ENCODE results near the gene RAMP1.

The RAMP1 gene

GRCh38 chr2:237877576-237878307, 18.3 kb downstream of the RAMP1 start:
- FAIRE-seq: no peak

DNA sequence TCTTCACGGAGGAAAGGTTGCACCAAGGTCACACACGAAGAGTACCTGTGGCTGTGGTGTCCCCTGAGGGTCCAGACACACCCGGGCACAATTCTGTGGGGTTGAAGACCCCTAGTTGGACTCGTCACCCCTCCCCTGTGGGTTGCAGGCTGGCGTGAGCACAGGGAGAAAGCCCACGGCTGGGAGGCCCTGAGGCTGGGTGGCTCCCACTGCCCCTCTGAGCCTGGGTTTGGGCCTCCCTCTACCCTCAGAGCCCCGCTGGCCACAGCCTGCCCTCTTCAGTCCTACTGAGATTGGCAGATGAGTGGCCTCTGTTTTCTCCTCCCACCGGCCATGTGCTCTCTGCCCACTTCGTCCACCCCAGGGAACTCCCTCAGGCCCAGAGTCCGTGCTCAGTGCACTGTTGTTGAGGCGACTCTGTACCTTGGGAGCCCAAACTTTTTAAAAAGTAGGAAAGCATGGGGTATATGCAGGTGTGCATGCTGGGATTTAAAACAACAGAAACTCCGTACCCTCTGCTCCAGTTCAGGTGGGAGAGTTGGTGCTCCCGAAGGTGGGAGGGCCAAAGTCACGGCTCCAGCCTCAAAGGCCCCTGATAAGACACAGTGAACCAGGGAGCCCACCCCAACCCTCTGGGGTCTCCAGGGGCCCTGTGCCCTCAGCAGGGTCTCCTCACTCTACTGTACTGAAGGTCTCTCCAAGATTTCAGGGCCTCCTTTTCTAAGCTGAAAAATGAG, 19.1 kb downstream of the RAMP1 start:
- FAIRE-seq: no peak

- no peak for FAIRE-seq
These were observed 19.6 kb downstream of the RAMP1 start for GRCh38 chr2:237879058-237879430.

DNA sequence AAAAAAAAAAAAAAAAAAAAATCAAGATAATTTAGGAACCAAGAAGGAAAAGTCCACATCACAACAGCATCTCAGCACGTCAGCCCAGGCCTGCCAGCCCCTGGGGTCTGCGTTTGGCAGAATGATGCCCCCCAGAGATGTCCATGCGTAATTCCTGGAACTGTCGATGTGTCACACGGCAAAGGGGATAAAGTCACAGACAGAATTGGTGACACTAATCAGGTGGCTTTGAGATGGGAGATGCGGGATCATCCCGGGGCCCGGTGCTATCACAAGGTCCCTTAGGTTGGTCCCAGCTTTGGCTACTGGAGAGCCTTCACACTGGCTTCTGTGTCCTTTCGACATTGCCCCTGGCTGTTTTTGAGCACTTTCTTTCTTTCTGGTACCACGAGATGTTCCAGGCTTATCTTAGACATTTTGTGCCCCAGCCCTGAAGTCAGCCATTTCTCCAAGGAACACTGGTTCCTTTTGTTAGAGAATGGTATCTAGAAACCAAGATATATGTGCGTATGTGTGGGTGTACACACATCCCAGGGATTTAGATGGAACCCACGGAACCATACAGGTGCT, 20.7 kb downstream of the RAMP1 start:
- no peak for FAIRE-seq

GRCh38 chr2:237882510-237883481, 23.4 kb downstream of the RAMP1 start:
- FAIRE-seq: no peak

- FAIRE-seq: no peak
These were observed 24.6 kb downstream of the RAMP1 start for GRCh38 chr2:237883951-237884446.

DNA sequence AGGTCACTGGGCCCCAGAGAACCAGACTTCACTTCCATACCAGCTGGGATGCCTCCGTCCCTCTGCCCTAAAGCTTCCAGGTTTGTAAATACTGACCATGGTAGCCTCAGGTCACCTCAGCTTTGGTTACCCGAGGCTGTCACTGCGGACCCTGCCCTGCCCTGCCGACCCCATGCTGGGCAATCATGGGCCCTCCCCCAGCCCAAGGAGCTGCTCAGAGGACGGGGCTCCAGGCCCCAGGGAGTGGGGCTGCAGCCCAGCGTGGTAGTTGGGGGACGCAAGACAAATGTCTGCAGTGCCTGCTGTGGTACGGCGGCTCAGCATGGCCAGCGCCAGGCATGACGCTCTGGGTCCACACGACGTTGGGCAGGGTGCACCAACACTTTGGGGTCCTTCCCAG, 25.3 kb downstream of the RAMP1 start:
- no peak for FAIRE-seq

DNA sequence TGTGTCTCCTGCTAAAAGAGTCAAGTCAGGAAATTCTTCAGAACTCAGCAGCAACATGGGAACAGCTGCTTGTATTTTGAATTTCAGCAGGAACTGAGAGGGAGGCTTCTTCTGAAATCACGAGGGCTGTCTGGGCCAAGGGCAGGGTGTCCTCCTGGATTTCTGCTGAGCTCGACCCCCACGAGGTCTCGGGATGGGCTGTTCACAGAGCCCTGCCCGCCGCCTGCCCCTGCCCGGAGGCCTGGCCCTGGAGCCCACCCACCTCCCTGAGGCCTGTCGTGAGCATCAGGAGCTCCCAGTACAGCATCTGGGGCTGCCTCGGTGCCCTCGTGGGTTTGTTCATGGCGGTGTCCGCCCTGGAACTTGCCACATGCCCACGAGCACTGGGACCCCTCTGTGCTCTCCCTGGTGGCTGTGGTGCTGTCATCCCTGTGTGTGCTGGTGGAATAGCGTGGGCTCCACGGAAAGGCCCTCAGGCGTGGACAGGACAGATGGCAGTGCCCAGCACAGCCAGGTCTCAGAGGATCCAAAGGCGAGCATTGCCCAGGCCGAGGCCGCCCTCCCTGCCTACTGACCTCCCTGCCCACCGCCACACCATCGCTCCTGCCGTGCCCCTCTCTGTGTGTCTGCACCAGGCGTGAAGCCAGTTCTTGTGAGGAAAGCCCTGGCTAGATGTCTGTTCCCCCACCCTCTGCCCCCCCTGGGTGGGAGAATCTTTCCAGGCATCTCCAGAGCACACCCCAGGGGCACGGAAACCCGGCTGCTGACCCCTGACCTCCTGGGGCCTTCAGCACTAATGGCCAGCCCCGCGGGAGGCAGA, 25.9 kb downstream of the RAMP1 start:
- no peak for FAIRE-seq

GRCh38 chr2:237885931-237886684, 26.7 kb downstream of the RAMP1 start:
- no peak for FAIRE-seq

DNA sequence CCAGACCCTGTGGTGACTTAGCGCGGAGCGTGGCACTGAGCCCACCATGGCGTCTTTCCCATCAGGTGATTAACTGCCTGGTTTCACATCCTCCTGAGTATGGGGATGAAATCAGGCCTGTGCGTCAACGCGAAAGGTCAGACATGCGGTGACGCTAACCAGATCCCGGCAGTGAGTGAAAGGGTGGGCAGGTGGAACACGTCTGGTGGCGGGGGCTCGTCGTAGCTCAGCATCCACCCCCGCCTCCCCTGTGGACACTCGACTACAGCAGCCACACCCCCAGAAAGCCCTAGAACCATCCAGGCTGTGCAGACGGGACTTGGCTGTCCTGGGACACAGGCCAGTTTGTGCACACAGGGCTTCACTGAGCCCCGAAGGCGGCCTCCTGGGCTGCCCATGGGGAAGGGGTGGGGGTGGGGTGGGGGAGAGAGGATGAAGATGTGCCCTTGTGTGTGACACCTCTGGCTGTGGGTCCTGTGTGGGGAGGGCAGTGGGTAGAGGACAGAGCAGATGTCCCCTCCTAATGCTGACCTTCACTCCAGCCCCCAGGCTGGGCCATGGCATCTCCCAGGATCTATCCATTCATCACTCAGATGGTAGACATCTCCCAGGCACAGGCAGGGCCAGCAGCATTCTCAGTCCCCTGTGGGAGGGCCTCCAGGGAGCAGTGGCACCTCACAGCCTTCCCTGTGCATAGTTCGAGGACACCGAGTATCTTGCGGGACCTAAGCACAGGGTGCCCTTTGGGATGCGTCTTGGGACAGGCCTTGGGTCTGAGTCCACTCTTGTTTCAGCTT, 27.5 kb downstream of the RAMP1 start:
- FAIRE-seq: no peak

DNA sequence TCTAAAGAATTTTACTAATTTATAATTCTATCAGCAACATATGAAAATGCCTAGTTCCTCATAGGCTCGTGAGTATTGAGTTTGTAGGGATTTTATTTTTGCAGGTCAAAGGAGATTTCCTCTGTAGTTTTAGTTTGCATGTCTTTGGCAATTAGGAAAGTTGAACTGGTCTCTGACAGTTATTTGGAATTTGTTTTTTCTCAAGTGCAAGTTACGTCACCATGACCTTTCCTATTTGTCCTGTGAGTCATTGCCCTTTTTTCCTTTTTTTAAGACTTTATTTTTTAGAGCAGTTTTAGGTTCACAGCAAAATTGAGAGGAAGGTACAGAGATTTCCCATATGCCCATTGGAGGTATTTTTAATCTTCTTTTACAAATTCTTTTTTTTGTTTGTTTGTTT, 29.0 kb downstream of the RAMP1 start:
- no peak for FAIRE-seq

- no peak for FAIRE-seq
These were observed 29.6 kb downstream of the RAMP1 start for GRCh38 chr2:237889016-237889415.

DNA sequence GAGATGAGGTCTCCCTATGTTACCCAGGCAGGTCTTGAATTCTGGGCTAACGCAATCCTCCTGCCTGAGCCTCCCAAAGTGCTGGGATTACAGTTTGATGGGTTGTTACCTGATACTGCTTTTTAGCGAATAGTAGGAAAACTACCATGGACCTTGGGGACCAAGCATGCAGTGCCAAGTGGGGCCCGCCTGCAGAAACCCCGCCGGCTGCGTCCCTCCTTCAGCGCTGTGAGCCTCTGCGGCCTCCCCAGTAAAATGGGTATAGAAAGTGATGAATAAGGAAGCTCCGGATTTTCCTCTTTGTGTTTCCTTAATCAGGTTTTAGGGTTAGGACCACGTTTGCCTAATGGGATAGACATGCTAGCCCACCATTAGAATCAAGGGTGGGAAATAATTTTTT, 30.4 kb downstream of the RAMP1 start:
- no peak for FAIRE-seq

DNA sequence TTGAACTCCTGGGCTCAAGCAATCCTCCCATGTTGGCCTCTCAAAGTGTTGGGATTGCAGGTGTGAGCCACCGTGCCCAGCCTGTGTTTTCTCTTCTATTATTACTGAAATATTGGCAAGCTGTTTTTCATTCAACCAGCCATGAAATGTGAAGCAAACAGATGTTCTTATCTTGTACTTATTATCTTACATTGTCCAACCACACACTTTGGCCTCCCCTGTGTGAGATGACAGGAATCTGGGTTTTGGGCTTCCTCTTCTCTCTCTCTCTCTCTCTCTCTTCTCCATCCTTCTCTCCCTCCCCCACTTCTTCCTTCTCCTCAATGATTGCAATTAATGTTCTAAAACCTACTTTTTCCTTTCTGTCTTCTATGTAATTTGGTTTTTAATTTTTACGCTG, 33.1 kb downstream of the RAMP1 start:
- no peak for FAIRE-seq

- FAIRE-seq: no peak
These were observed 33.7 kb downstream of the RAMP1 start for GRCh38 chr2:237892984-237893595.

DNA sequence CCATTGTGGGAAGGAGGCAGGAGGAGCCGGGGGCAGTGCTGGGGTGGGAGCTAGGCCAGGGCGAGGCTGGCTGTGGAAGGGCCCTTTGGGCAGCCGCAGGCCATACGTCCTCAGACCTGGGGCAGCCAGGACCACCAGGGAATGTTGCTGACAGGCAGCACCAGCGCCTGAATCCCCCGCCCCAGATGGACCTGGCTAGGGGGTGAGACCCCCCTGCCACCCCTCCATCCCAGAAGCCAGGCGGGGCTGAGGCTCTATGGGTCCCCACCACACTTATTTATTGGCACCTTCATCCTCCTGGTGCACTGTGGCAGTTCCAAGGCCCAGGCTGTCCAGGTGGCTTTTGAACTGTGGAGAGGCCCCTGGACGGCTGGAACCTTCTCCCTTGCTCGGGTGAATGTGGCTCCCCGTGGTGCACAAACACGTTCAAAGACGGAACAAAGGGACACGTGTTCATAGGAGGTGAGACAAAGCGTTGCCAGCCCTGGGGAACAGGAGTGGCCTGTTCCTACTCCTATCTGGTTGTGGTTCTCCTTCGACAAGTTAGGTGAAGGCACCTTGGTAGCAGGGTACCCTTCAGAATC, 35.1 kb downstream of the RAMP1 start:
- no peak for FAIRE-seq

DNA sequence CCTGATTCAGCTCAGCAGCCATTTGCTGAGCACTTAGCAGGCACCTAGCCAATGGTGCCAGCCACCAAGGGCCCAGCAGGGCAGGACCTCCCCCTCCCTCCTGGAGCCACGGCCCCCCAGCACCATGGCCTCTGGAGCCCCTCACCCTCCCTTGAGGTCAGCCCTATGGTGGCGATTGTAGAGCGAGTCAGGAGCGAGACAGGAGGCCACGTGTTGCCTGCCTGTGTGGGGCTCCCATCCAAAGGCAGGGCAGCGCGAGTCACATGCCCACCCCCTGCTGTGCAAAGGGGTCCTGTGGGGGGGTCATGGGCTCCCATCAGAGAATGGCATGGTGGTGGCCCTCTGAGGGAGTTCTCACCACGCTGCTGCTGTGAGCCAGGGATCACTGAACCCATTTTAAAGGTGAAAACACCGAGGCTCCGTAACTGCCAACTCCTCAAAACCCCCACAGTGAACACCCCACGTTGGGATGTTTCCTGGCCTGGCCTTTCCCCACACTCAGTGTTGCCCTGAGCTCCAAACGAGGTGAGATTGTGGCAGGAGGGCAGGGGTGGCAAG, 35.6 kb downstream of the RAMP1 start:
- FAIRE-seq: no peak

DNA sequence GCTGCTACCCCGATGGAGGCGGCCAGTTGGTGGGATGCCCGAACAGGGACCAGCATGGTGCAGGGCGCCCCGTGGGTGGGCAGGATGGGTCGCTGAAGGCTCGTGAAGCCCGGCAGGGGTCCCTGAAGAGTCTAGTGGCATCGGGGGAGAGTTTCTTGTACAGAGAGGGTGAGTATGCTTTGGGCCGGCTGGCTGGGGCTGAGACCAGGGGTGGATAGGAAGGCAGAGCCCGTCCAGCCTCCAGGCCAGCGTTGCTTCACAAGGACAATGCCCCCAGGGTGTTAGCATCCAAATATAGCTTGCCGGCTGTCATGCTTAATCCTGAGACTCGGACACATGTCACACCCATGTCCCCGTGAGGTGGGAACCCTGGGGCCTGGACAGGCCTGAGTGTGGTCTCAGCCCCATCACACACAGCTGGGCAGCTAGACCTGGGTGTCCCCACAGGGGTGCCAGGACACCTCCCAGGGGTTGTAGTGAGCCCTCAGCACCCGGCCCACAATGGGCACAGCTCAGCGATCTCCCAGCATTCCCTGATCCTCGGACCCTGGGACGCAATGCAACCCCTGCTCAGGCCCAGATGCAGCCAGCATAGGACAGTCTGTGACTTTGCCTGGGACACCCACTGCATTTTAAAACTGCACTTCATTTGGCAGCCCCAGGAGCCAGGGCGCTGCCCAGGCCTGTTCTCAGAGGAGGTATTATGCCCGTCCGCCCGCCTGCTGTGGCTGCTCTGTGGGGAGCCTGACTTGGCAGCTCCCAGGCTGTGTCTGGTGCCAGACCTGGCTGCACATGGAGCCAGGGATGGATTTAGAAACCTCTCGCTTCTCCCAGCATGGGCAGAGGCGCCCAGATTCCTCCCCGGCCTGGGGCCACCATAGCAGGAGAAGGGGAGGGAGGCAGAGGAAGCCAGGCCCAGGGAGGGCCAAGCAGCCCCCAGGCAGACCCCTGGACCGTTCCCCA, 36.4 kb downstream of the RAMP1 start:
- FAIRE-seq: no peak
